GM12801 (cell line): ENCODE data around the gene KCNB1.

Experiments
- CTCF ChIP-seq: IDR thresholded peaks from one replicate; pipeline ENCODE4 v1.5.1; 2011; ENCODE audit warnings: control low read depth; ENCODE audit not compliant: insufficient read length; ENCODE audit errors: extremely low read depth

KCNB1 gene

GRCh38 chr20:49400904-49401303 is 81.6 kb downstream of the KCNB1 start:
- TF ChIP-seq CTCF = no peak

DNA sequence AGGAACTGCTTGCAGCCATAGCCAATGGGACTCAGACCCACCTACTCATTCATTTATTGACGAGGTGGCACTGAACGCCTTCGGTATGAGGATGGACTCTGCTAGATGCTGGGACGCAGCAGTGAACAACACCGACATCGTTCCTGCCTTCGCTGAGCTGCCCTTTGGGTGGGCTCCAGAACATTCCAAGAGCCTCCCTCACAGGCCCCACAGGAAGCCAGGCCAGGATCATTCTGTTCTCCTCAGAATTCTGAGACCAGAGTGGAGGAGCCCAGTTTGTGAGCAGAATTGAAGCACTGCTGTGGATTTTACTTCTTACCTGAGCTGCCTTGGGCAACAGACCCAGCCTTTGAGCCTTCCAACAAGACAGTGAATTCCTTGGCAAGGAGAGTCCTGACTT is 82.1 kb downstream of the KCNB1 start:
- TF ChIP-seq CTCF = no peak

GRCh38 chr20:49399329-49399728 is 83.1 kb downstream of the KCNB1 start:
- TF ChIP-seq CTCF = no peak

- no peak for TF ChIP-seq CTCF
Measured at GRCh38 chr20:49398401-49399144, 83.9 kb downstream of the KCNB1 start.

- TF ChIP-seq CTCF = no peak
Measured at GRCh38 chr20:49397525-49397924, 84.9 kb downstream of the KCNB1 start.

GRCh38 chr20:49396230-49396629 is 86.2 kb downstream of the KCNB1 start:
- no peak for TF ChIP-seq CTCF

- TF ChIP-seq CTCF = no peak
Measured at GRCh38 chr20:49395659-49396058, 86.8 kb downstream of the KCNB1 start.
